Nephron (organoid): ENCODE results near the gene PRPF8.
"Not testable (repeated sequence)": the region's sequence is repeated elsewhere in the genome, so short reads cannot be mapped to it uniquely, and the experiment has no call there.

ENCODE experiments used
- H3K27ac Mint-ChIP-seq, 3 experiments: 2 replicates each; pipeline ENCODE4 v1.8.0; 2020; ENCODE audit warnings: mixed read lengths in 3 of 3, mild to moderate bottlenecking in 2 of 3, moderate library complexity in 1 of 3
- H3K27me3 Mint-ChIP-seq: 2 replicates; pipeline ENCODE4 v1.8.0; 2021; ENCODE audit warnings: low read depth, mild to moderate bottlenecking, moderate library complexity, mixed read lengths
- H3K36me3 Mint-ChIP-seq: 2 replicates; pipeline ENCODE4 v1.8.0; 2020; ENCODE audit warnings: low read depth, mixed read lengths
- H3K4me1 Mint-ChIP-seq: 2 replicates; pipeline ENCODE4 v1.8.0; 2020; ENCODE audit warnings: mixed read lengths
- H3K4me3 Mint-ChIP-seq, 3 experiments: 2 replicates each; pipeline ENCODE4 v1.8.0; 2020; ENCODE audit warnings: mild to moderate bottlenecking in 3 of 3, mixed read lengths in 3 of 3, moderate library complexity in 2 of 3
- H3K9me3 Mint-ChIP-seq: 2 replicates; pipeline ENCODE4 v1.8.0; 2020; ENCODE audit warnings: mixed read lengths
- TF ChIP-seq, protein P1 (sequence below), 3 experiments: fragments of 200-600 bp; sonication (generic); IDR thresholded peaks; one replicate each; pipeline ENCODE4 v1.5.0; 2021; ENCODE audit warnings: antibody characterized with exemption in 3 of 3; ENCODE audit not compliant: unreplicated experiment in 3 of 3

The PRPF8 gene

DNA sequence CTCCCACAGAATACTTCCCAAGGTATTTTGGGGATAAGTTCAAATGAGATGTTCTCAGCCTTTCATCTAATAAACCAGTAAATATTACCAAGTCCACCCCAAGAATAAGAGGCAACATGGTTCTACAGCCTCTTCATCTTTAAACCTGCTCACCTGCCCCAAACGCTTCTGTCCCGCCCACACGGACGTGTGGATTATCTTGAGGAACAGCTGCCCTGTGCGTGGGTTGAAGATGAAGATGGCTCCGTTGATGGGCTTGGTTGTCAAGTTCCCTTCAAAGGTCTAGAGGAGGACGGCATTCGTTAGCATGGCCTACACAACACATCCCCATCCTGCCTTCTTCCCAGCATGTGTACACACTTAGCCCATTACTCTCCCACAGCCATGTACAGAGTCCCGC is 26.6 kb downstream of the PRPF8 start:
- no peaks in the 10 kb centered on the region for H3K27me3 Mint-ChIP-seq
- no peak overlapping the region for H3K27ac Mint-ChIP-seq
- TF ChIP-seq, protein P1, sequence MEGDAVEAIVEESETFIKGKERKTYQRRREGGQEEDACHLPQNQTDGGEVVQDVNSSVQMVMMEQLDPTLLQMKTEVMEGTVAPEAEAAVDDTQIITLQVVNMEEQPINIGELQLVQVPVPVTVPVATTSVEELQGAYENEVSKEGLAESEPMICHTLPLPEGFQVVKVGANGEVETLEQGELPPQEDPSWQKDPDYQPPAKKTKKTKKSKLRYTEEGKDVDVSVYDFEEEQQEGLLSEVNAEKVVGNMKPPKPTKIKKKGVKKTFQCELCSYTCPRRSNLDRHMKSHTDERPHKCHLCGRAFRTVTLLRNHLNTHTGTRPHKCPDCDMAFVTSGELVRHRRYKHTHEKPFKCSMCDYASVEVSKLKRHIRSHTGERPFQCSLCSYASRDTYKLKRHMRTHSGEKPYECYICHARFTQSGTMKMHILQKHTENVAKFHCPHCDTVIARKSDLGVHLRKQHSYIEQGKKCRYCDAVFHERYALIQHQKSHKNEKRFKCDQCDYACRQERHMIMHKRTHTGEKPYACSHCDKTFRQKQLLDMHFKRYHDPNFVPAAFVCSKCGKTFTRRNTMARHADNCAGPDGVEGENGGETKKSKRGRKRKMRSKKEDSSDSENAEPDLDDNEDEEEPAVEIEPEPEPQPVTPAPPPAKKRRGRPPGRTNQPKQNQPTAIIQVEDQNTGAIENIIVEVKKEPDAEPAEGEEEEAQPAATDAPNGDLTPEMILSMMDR (IDR thresholded peaks at IDR 0.05; ENCODE audit: unreplicated experiment in 3 of 3) = no peak
- H3K36me3 Mint-ChIP-seq = peaks cover 89% of the 10 kb centered on the region
- H3K9me3 Mint-ChIP-seq = no peaks in the 10 kb centered on the region
- no peak overlapping the region for H3K4me3 Mint-ChIP-seq
- no peaks in the 10 kb centered on the region for H3K4me1 Mint-ChIP-seq

DNA sequence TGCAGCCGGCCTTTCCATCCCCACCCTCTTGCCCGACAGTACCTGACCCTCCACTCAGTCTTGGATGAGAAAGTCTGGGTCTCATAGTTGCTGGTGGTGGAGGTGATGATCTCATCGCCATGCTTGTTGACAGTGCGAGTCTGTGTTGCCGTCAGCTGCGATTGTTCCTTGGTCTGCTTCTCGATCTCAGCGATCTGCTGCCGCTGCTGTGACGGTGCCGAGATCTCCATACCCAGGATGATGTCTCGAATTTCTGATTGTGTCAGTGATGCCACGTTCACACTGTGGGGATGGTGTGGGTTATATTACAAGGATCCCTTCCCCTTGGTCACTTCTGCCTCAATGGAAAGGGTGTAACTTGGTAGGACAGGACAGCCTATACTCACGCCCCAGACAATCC is 30.9 kb downstream of the PRPF8 start:
- TF ChIP-seq, protein P1 (IDR thresholded peaks at IDR 0.05; ENCODE audit: unreplicated experiment in 3 of 3) = no peak
- Mint-ChIP-seq H3K4me1 (no peaks in the 10 kb centered on the region), H3K36me3 (peaks cover 76% of the 10 kb centered on the region), H3K27ac (no peak overlapping the region), H3K9me3 (no peaks in the 10 kb centered on the region), H3K4me3 (no peak overlapping the region), H3K27me3 (no peaks in the 10 kb centered on the region)

DNA sequence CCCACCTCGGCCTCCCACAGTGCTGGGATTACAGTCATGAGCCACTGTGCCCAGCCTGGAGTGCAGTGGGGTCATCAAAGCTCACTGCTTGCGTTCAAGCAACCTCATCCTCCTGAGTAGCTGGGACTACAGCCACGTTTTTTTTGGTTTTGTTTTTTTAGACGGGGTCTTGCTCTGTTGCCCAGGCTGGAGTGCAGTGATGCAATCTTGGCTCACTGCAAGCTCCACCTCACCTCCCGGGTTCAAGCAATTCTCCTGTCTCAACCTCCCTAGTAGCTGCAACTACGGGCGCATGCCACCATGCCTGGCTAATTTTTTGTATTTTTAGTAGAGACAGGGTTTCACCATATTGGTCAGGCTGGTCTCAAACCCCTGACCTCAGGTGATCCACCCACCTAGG is 31.9 kb downstream of the PRPF8 start:
- H3K36me3 Mint-ChIP-seq = peaks cover 67% of the 10 kb centered on the region
- H3K4me3 Mint-ChIP-seq, H3K27me3 Mint-ChIP-seq, H3K9me3 Mint-ChIP-seq, H3K27ac Mint-ChIP-seq, H3K4me1 Mint-ChIP-seq: not testable (repeated sequence)

DNA sequence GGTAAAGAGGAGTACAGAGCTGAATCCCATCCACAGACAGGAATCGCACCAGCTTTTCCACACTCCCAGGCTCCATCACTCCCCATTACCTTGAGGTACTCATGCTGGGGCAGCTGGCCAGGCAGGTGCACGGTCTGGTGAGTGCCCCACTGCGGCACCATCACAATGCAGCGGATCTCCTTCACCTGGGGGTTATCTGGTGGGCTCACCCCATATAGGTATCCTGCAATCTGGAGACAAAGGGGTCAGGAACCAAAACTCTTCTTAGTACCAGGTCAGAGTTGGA is 33.2 kb downstream of the PRPF8 start:
- Mint-ChIP-seq H3K9me3 (no peaks in the 10 kb centered on the region), H3K4me1 (peaks cover 6% of the 10 kb centered on the region), H3K36me3 (peaks cover 54% of the 10 kb centered on the region), H3K27ac (no peak overlapping the region), H3K27me3 (peaks cover 4% of the 10 kb centered on the region), H3K4me3 (no peak overlapping the region)
- TF ChIP-seq, protein P1 (IDR thresholded peaks at IDR 0.05; ENCODE audit: unreplicated experiment in 3 of 3) = no peak

DNA sequence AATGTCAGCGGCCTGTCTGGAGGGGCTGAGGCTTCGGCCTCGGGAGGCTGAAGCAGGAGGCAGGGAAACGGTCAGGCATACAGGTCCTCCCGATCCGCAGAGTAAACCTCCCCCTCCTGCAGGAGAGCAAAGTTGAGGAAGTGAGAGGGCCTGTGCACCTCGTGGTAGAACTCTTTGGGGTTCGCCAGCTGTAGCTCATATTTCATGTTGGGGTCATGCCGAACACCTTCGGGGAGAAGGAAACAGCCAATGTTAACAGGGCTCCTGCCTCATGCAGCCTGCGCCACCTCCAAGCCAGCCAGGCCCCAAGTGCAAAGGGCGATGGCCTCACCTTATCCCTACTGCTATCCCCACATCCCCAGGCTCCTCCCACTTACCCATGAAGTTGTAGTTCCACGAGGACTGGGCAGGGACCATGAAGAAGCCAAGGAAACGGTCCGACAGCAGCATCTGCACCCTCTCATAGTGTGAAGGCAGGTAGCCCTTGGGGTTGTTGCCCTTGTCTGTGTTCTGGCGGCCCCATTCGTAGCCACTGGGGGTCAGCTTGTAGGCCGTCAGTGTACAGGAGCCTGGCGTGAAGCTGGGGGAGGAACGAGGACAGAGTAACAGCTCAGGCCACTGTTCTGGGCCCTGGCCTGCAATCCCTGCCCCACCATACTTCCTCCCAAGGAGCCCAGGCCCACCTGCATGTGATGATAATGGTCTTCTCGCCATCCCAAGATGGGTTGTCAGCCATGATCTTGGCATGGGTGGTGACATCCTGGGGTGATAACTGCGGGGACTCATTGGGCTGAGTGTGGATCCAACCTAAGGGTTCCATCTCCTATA is 33.7 kb downstream of the PRPF8 start:
- TF ChIP-seq, protein P1 (IDR thresholded peaks at IDR 0.05; ENCODE audit: unreplicated experiment in 3 of 3) = no peak
- Mint-ChIP-seq H3K27me3 (peaks cover 6% of the 10 kb centered on the region), H3K27ac (no peak overlapping the region), H3K36me3 (peaks cover 48% of the 10 kb centered on the region), H3K4me1 (peaks cover 9% of the 10 kb centered on the region), H3K9me3 (no peaks in the 10 kb centered on the region), H3K4me3 (peak overlapping the region in 2 of 3 experiments; percentile 19 to 21)

DNA sequence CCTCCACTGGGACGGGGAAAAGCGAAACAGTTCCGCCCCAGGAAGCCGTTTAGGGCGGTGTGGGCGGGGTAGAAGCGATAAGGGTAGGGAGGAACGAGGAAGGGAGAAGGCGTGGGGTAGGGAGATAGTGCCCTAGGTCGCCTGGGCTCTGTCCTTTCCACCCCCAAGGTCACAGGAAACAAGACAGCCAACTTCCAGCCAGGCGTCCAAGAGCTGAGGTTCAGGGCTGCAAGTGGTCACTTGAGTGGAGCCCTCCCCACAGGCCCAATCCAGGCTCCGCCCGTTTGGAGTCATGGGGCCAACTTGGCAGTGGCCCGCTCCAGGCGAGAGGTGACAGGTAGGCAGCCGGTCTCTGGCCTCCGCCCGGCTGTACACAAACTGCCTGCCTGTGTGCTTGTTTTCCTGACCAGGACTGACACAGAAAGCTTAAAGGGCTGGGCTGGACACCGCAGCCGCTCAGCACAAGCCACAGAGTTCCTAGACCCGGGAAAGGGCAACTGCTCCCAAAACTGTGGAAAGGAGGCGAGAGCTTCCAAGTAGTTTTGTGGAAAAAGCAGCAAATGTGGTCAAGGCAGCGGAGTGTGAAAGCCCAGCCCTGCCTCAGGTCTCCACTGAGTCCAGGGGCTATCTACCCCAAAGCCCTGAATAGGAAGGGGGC is 34.7 kb downstream of the PRPF8 start, which contains the start of gene RILP:
Gene RILP, minus strand, starts transcription at position 23 of the 658 bp plus-strand sequence. CDS start 62 bp downstream, outside the sequence.
- Mint-ChIP-seq H3K27me3 (peaks cover 9% of the 10 kb centered on the region), H3K27ac (peak within 1 kb of the TSS in 1 of 3 experiments; percentile 57), H3K4me1 (peaks cover 15% of the 10 kb centered on the region), H3K9me3 (no peaks in the 10 kb centered on the region), H3K4me3 (peak within 1 kb of the TSS; percentile 71 to 72 (median 71)), H3K36me3 (peaks cover 43% of the 10 kb centered on the region)
- TF ChIP-seq, protein P1 (IDR thresholded peaks at IDR 0.05; ENCODE audit: unreplicated experiment in 3 of 3) = no peak
